Measurements from ENCODE around the gene IGSF9B.
"Not testable (repeated sequence)": the region's sequence is repeated elsewhere in the genome, so short reads cannot be mapped to it uniquely, and the experiment has no call there.

IGSF9B gene, protein sequence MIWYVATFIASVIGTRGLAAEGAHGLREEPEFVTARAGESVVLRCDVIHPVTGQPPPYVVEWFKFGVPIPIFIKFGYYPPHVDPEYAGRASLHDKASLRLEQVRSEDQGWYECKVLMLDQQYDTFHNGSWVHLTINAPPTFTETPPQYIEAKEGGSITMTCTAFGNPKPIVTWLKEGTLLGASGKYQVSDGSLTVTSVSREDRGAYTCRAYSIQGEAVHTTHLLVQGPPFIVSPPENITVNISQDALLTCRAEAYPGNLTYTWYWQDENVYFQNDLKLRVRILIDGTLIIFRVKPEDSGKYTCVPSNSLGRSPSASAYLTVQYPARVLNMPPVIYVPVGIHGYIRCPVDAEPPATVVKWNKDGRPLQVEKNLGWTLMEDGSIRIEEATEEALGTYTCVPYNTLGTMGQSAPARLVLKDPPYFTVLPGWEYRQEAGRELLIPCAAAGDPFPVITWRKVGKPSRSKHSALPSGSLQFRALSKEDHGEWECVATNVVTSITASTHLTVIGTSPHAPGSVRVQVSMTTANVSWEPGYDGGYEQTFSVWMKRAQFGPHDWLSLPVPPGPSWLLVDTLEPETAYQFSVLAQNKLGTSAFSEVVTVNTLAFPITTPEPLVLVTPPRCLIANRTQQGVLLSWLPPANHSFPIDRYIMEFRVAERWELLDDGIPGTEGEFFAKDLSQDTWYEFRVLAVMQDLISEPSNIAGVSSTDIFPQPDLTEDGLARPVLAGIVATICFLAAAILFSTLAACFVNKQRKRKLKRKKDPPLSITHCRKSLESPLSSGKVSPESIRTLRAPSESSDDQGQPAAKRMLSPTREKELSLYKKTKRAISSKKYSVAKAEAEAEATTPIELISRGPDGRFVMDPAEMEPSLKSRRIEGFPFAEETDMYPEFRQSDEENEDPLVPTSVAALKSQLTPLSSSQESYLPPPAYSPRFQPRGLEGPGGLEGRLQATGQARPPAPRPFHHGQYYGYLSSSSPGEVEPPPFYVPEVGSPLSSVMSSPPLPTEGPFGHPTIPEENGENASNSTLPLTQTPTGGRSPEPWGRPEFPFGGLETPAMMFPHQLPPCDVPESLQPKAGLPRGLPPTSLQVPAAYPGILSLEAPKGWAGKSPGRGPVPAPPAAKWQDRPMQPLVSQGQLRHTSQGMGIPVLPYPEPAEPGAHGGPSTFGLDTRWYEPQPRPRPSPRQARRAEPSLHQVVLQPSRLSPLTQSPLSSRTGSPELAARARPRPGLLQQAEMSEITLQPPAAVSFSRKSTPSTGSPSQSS (N-terminal part only)

DNA sequence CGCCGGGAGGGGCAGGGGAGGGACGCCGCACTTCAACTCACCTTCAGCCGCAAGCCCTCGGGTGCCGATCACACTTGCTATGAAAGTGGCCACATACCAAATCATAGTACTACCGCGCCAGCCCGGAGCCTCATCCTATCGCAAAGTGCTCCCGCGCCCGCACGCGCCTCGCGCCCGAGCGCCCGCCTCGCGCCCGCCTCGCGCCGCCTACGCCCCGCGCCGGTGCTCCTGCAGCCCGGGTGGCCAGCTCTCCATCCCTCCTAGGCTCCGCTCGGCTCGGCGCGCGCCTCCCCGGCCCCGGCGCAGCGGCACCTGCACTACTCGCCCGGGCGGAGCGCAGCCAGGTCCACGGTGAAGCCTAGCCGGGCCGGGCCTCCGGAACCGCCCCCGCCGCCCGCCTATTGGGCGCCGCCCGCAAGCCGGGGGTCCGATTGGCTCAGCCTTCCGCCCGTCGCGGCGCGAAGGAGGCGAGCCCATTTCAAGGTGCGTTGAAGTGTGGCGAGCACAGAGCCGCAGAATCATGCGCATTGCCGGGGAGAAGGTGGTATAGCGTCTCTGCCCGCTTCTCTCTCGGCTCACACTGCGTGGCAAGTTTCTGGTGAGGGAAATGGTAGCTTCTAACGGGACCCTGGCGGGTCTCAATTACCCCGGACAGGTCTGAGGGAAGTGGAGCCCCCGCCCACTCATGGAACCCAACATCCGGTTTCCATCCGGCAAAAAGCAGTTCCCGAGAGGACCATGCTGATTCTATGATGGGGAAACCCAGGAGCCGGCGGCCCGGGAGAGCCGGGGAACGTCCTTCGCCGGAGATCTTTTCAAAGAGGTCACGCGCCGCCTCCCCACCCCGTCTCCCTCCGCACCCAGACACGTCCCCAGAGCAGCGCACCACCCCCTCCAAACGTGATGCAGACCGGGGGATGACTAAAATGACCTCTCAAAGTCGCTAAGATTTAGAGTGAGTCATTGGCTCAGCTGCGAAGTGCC lies at the start of gene IGSF9B:
Gene IGSF9B, minus strand, starts transcription at position 319 of the 984 bp plus-strand sequence. Its CDS starts 214 bp downstream, at position 105.
- peak; percentile 77 for DNase-seq (ENCODE audit: low read depth)

DNA sequence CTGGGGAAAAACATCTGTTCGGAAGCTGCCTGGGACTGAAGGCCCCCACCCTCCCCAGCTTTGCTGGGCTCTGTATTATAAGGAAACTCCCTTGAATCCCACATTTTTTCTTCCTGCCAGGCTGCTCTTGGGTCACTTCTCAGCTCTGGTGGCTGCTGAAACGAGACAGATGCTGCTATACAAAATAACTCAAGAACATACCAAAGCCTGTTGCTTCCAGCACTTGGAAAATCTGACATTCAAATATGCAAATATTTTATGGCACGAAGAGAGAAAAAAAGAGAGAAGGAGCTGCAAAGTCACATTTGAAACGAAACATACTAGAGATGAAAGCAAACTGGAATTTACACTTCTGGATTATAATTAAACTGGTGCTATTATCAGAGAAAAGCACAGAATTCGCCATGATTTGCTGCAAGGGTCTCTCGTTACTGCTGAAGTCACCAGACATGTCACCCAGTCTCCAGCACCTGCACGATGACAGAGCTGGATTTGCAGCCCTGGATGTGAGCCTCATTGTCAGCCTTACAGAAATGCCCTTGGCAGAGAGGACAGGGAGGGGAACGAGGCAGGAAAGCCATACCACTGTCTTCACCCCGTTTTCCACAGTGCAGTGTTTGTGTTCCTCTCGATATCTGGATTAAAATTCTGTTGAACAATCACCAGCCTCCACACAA lies 47.9 kb upstream of the IGSF9B start:
- no peak for DNase-seq (ENCODE audit: low read depth)

DNA sequence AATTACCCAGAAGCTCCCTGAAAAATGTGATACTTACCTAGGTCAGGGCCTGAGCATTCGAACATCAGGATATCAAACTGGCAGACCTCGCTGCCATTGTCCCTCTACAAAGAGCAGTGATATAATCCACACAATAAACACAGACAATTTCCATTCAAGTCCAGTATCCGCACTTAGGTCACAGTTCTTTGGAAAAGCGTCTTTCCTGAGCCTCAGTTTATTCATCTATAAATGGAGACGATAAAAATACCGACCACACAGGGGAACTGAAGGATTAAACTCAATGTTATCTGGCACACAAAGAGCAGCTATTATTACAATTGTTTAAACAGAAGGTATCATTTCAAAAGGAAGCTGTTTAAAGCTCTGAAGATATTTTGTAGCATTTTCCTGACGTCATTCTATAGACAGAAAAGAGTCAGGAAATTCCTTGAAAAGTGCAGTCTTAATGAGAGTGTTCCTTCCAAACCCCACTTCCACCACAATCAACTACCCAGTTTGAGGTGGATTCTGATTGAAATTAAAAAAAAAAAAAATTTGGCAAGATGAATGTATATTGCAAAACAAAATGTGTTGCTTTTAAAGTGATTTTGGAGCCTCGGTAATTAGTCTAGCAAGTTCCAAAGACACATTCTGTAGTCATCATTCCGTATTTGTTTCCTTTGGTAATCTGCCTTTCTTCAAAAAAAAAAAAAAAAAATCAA lies 47.2 kb upstream of the IGSF9B start:
- DNase-seq (ENCODE audit: low read depth) = no peak

DNA sequence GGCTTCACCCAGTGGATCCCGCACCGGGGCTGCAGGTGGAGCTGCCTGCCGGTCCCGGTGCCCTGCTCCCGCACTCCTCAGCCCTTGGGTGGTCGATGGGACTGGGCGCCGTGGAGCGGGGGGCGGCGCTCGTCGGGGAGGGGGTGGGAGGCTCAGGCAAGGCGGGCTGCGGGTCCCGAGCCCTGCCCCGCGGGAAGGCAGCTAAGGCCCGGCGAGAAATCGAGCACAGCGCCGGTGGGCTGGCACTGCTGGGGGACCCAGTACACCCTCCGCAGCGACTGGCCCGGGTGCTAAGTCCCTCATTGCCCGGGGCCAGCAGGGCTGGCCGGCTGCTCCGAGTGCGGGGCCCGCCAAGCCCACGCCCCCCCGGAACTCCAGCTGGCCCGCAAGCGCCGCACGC lies 46.1 kb upstream of the IGSF9B start:
- not testable (repeated sequence) for DNase-seq (ENCODE audit: low read depth)

DNA sequence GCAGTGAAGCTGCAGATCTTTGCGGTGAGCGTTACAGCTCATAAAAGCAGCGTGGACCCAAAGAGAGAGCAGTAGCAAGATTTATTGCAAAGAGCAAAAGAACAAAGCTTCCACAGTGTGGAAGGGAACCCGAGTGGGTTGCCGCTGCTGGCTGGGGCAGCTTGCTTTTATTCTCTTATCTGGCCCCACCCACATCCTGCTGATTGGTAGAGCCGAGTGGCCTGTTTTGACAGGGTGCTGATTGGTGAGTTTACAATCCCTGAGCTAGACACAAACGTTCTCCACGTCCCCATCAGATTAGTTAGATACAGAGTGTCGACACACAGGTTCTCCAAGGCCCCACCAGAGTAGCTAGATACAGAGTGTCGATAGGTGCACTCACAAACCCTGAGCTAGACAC lies 45.6 kb upstream of the IGSF9B start:
- not testable (repeated sequence) for DNase-seq (ENCODE audit: low read depth)

DNA sequence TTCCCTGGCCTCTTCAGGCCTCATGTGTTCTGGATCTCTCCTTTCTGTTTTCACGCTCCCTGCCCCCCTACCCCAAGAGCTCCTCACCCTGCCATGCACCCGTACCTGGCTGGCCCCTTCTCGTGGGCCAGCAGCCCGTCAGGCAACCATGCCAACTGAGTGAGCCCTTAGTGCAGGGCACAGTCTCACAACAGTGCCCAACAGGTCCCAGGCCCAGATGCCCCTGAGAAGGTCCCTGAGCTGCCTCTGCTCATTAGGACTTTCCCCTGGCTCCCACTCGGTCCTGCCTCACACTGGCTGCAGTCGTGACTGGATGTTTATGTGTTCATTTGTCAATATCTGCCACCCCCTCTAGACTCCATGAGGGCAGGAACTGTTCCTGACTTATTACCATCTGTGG lies 44.8 kb upstream of the IGSF9B start:
- DNase-seq (ENCODE audit: low read depth) = no peak

DNA sequence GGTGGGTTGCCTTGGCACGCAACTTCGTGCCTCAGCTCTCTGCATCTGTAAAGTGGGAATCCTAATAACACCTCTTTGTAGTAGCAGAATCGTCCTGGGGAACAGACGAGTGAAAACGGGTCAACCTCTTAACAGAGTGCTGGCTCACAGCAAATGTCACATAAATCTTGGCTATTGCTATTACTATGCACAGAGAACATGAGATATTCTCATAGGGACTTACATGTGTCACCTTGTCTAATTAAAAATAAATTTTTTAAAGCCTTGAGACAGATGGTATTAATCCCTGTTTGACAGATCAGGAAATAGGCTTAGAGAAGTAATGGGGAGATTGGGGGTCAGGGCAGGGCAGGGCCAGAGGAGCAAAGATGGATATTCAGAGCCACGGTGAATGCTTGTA lies 44.3 kb upstream of the IGSF9B start:
- DNase-seq (ENCODE audit: low read depth) = no peak

DNA sequence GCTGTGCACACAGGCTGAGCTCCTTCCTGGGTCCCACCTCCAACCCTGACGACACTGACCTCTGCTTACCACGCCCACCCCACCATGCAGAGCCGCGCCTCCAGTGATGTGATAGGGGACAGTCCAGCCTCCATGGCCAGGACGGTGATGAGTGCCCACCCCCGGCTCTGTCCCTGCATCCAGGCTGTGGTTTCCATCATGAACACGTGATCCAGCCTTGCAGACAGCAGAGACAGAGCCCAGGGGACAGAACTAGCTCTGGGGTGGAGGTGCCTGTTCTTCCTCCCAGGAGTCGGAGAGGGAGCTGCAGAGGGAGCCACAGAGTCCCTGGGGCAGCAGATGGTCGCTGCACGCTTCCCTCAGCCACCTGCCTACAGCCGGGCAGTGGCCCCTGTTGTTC lies 42.6 kb upstream of the IGSF9B start:
- no peak for DNase-seq (ENCODE audit: low read depth)

DNA sequence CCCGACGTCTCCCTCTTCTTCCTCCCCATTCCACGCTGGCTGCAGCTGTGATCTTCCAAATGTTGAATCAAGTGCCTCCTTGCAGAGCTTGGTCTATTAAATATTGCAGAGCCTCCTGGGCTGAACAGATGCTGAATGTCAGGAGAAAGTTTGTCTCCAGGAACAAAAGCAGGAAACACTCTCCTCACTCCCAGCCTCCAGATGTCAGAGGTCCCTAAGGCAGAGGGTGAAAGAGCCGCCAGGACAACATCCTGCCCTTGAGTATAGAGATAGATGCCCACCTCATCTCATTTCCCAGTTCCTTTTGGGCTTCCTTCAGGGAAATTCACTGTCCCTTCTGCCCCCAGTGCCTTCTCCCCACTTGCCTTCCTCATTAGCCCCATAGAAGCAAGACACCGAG lies 40.8 kb upstream of the IGSF9B start:
- no peak for DNase-seq (ENCODE audit: low read depth)

DNA sequence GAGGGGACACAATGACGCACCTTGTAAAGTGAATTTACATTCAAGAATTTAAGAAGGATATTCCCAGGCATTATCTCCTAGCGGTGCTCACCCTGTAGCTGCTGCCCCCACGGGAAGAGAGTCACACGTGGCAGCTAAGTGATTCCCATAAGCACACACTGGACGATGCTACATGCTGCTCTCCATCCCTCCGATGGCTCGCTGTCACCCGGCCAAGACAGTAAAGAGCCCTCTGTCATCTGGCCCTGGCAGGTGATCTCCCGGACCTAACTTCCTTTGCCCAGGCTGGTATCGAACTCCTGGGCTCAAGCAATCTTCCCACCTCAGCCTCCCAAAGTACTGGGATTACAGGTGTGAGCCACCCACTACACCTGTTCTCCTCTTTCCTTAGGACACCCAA lies 39.9 kb upstream of the IGSF9B start:
- DNase-seq (ENCODE audit: low read depth) = no peak

DNA sequence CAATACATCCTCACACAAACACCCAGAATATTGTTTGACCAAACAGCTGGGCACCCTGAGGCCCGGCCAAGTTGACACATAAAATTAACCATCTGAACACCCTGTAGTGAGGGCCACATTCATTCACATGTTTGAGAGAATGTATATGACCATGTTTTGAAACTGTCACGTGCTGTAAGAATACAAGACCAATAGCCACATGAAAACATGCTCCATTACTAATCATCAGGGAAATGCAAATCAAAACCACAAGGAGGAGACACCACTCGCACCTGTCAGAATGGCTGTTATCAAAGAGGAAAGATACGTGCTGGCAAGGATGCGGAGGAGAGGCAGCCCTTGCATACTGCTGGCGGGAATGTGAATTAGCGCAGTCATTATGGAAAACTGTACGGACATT lies 38.3 kb upstream of the IGSF9B start:
- DNase-seq (ENCODE audit: low read depth) = no peak

DNA sequence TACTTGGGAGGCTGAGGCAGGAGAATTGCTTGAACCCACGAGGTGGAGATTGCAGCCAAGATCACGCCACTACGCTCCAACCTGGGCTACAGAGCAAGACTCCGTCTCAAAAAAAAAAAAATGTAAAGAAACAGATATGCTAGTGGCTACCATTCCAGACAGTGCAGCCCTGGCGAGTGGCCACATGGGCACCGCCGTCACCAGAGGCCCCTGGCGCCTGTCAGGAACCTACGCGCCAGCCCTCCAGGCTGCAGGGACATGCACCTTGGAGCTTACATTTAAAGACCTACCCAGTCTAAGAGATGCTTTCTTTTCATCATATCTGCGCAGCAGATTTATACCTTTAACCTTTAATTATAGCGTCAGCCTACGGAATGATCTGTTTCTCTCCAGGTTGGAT lies 37.2 kb upstream of the IGSF9B start:
- no peak for DNase-seq (ENCODE audit: low read depth)

DNA sequence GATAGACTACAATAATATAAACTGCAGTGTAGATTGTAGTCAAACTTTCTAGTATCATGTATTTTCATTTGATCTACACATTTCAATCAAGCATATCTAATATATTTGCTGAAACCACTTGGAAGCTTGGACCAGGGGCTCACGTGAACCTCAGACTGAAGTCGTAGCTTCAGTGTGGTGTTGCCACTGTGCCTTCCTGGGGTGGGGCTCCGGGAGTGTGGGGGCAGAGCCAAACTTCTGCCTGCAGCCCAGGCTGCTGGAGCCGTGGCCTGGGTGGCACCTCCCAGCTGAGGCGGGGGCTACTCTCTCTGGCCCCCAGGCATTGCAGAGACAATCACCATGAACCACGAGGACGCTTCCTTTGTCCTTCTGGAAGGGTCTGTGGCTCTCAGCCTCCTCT lies 36.3 kb upstream of the IGSF9B start:
- no peak for DNase-seq (ENCODE audit: low read depth)

DNA sequence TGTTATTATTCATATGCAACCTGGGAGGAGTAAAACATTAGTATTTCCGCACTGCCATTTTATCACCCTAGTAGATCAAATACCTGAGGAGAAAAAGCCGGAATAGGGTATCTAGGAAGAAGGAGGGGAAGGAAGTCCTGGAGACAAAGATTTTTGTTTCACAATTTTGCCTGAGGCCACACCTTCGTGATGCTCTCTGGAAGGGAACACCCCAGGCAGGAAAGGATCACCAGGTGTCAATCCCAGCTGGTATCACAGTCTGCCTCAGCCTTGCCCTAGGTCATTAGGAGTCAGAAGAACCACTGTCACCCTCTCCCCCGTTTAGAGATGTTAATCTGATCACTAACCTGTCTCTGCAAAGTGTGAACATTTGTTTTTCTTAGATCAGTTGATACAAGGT lies 35.4 kb upstream of the IGSF9B start:
- DNase-seq (ENCODE audit: low read depth) = no peak

DNA sequence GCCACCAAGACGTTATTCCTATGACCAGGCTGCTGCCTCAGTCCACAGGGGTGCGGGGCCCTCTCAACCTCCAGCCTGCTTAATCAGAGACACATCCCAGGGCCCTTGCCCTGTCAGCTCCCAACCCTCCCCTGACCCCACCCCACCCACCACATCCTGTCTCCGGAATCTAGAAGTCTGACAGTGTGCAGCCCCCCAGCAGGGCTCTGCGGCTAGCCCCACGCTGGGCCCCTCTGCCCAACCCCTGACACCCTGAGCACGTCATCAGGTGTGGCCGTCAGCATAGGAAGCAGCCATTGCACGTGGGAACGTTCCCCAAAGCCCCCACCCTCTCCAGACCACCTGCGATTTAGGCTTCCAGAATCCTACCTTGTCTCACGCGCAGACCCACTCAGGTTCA lies 34.3 kb upstream of the IGSF9B start:
- no peak for DNase-seq (ENCODE audit: low read depth)

DNA sequence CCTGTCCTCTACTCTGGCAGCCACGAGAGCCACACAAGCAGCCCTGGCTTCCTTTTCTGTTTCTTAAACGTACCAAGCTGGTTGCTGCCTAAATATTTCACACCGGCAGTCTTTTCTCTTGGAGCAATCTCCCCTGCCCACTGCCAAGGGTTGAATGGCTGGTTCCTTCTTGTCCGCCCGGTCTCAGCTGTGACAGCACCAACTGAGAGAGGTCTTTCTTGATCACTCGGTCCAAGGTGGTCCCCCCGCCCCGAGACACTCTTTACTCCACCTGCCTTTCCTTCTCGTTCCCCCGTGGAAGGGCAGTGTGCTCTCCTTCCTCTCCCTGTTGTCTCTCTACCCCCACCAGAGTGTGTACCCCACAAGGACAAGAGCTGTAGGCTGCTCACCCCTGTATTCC lies 33.7 kb upstream of the IGSF9B start:
- DNase-seq (ENCODE audit: low read depth) = no peak

DNA sequence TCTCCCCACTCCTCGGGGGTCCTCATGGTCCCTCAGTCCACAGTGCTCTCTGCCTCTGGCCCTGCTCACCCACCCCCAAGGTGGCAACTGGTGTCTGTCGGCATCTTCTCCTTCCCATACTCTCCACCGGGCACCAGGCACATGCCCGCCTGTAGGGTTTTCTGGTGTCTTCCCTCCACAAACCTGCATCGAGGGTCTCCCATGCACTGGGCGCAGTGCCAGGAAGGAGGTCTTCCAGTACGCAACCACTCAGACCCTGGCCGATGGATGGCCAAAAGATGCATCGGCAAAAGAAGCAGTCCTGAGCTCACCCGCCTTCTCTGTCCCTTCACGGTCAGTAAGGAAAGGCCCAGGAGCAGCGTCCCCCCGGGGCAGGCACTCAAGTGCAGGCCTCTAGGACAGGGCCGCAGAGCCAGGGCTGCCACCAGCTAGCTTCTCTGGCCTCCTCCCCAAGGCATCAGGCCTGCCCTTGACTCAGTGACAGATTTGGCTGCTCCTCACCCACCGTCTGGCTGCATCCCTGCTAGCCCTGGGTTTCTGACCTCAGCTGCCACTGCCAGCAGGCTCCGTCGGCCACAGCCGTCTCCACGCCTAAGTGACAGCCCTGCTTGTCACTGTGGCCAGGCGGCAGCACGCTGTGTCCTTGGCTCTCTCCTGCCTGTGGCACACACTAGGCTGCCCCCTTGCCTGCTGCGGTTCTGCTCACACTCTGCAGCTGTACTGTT lies 32.1 kb upstream of the IGSF9B start:
- DNase-seq (ENCODE audit: low read depth) = no peak

DNA sequence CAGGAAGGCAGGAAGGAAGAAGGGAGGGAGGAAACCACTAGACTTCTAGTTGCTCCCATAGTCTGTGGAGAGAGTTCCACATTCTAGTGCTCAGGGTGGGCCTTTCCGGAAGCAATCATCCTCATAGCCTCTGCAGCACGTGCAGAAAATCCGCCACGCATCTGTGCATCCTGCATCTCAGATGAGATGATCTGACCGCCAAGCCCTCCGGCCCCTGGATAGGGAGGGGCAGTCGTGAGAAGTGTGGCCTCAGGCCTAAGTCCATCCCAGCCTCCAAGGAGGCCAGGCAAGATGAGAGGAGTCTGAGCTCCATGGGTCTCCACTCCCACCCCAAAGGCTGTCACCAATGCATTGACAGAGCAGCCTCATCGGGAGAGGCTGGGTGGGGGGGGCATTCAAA lies 30.4 kb upstream of the IGSF9B start:
- no peak for DNase-seq (ENCODE audit: low read depth)

All from stimulated activated CD8-positive, alpha-beta memory T cell treated with anti-CD3 and anti-CD28 coated beads, Interleukin-7, amount 100 ng/mL, for 24 hours (primary cell).